SJCRH30 (cell line): ENCODE measurements around the gene DNAJC22. TPM values are rescaled to one million over a fixed set of nuclear protein-coding genes. Genes with fewer than 3 reads are reported as not detected.
"Not testable (repeated sequence)": the region's sequence is repeated elsewhere in the genome, so short reads cannot be mapped to it uniquely, and the experiment has no call there.

ENCODE experiments used
- DNase-seq, 2 experiments: peaks; one replicate each; pipeline ENCODE4 v3.0.0-alpha.2; 2015 to 2020
- H3K27ac ChIP-seq: fragments of 250-450 bp; sonication (Bioruptor Pico); 2 replicates; pipeline ENCODE4 v1.5.1; 2020; ENCODE audit warnings: mild to moderate bottlenecking, moderate library complexity
- H3K27me3 ChIP-seq: fragments of 250-450 bp; sonication (Bioruptor Pico); 2 replicates; pipeline ENCODE4 v1.5.1; 2020; ENCODE audit warnings: mild to moderate bottlenecking, moderate library complexity
- H3K36me3 ChIP-seq: fragments of 250-450 bp; sonication (Bioruptor Pico); 2 replicates; pipeline ENCODE4 v1.5.1; 2020; ENCODE audit warnings: mild to moderate bottlenecking, moderate library complexity
- H3K4me1 ChIP-seq: fragments of 250-450 bp; sonication (Bioruptor Pico); 2 replicates; pipeline ENCODE4 v1.5.1; 2020; ENCODE audit warnings: mild to moderate bottlenecking, moderate library complexity
- H3K4me3 ChIP-seq: fragments of 250-450 bp; sonication (Bioruptor Pico); 2 replicates; pipeline ENCODE4 v1.5.1; 2020; ENCODE audit warnings: mild to moderate bottlenecking, moderate library complexity
- H3K9me3 ChIP-seq: fragments of 250-450 bp; sonication (Bioruptor Pico); replicated peaks from 2 replicates; pipeline ENCODE4 v1.5.1; 2020; ENCODE audit warnings: mild to moderate bottlenecking, moderate library complexity
- total RNA-seq: library from RNA; depleted of rRNA; stranded (reverse); fragments of >200 nt; shearing (Covaris generic); gene quantifications from 2 replicates; pipeline ENCODE4 v1.2.3, GENCODE V29; 2014

Gene DNAJC22
- total RNA-seq, 1 experiment from 2014 or later = 11.9 TPM

DNA sequence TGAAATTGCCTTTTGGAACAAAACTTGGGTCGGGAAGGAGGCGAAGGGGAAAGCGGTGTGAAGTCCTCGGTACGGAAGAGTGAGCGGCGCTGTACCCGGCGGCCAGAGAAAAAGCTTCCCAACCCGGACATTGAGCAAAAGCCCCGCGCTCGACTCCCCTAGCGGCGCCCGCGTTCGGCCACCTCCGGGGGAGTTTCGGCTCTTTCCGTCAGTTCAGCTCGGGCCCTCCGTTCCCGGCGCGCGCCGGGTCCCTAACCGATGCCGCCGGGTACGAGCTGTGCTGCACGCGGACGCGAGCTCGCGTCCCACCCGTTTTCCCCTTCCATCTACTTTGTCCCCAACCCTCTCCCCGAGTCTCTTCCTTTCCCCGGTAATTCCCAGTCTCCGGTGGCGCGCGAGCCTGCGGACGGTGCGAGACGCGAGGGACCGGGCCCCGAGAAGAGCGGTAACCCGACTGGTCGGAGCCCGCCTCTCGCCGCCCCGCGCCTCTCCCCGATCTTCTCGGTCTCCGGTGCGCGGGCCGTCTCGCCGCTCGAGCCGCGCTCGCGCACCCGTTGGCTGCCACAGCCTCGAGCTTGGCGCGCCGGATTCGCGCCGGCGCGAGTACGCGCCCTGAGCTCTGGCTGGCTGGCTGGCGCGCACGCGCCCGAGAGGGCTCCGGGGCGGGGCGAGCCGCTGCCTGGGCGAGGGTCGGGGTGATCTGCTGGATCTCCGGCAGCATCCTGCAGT, 20.1 kb downstream of the DNAJC22 start:
- Histone ChIP-seq H3K27me3 (no peaks in the 10 kb centered on the region), H3K9me3 (no peaks in the 10 kb centered on the region)

DNA sequence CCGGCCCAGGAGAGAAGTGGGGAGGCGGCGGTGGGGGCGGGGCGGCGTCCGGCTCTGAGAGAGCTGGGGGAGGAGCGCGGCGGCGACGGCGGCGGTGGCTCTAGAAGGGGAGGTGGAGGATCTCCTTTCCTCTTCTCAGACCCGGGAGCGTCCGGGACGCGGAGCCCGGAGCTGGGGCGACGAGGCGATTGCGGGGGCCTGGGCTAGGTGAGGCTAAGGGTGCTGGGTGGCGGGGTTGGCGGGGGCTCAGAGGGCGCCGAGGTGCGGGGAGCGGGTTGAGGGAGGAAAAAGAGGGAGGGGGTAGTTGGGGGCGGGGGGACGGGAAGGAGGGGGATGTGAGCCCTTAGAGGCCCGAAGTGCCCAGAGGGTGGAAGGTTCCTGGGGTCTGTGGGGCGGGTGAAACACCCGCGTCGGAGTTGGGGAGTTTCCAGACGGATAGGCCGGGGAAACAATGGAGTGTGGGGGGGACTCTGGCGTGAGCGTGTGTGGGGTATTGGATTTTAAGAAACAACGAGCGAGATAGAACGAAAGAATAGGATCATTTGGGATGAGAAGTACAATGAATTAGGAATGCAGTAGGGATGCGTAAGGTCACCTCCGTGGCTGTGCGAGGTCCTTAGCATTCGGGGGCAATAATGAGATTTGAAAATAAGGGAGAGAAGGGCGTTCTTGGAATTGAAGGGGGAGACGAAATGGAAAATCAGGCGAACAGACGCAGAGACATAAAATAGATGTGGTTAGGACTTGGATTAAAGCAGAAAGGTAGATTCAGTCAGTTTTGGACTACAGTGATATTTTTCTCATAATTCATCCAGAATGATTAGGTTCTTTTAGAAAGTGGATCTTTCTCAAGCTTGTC, 20.9 kb downstream of the DNAJC22 start, which contains the start of gene SPATS2:
Gene SPATS2 (plus strand): TSS at position 82 of the 859 bp plus-strand sequence. CDS start 93,551 bp downstream, outside the sequence.
- H3K27ac ChIP-seq = peak within 1 kb of the TSS; percentile 98
- no peaks in the 10 kb centered on the region for H3K9me3 ChIP-seq
- peaks cover 11% of the 10 kb centered on the region for H3K36me3 ChIP-seq
- H3K4me3 ChIP-seq = peak within 1 kb of the TSS; percentile 90
- H3K27me3 ChIP-seq = no peaks in the 10 kb centered on the region
- peaks cover 23% of the 10 kb centered on the region for H3K4me1 ChIP-seq
- DNase-seq = peak in 1 of 2 experiments; percentile 100

More for the DNA sequence above, 20.1 kb downstream of the DNAJC22 start:
- peak overlapping the region; percentile 90 for H3K4me3 ChIP-seq
- H3K4me1 ChIP-seq = peaks cover 23% of the 10 kb centered on the region
- peaks cover 6% of the 10 kb centered on the region; the same call in 1 of the 2 replicates for H3K36me3 ChIP-seq
- DNase-seq = peak; percentile 93 to 99
- peak overlapping the region; percentile 98 for H3K27ac ChIP-seq

- Histone ChIP-seq H3K36me3 (peaks cover 16% of the 10 kb centered on the region), H3K4me1 (peaks cover 23% of the 10 kb centered on the region), H3K27me3 (no peaks in the 10 kb centered on the region), H3K9me3 (no peaks in the 10 kb centered on the region), H3K4me3 (peak overlapping the region; percentile 90), H3K27ac (peak overlapping the region; percentile 98)
- DNase-seq = no peak
These were observed 21.5 kb downstream of the DNAJC22 start for GRCh38 chr12:49368240-49368600.

DNA sequence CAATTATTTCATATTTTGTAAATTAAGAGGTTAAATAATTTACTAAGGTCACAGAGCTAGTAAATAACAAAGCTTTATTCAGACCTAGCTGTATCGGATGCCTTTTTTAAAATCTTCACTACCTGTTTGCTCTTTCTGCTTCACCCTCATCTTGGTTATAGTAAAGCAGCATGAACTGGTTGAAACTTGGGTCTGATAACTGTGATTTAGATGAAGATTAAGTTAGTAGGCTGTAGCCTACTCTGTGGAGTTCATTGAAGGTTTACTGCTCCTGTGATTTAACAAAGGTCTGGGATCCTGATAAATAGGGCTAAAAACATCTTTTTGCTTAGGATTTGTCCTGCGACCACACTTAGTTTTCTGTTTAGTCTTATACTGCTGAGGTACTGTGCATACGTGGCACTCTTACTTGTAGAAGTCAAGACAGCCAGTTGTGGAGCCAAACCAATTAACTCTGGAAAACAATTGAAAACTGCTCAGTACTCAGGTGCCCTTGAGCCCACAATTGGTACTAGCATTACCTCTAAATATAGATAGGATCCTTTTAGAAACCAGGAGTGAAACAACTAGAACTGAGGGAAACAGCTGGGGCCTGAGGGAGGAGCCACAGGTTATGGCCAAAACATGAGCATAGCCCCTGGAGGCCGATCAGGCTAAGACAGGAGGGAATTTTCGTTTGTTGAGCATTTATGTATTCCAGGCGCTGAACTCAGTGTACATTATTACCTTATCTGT, 22.9 kb downstream of the DNAJC22 start:
- Histone ChIP-seq H3K27me3 (no peaks in the 10 kb centered on the region), H3K4me1 (peaks cover 27% of the 10 kb centered on the region), H3K36me3 (peaks cover 27% of the 10 kb centered on the region), H3K4me3 (no peak overlapping the region), H3K27ac (no peak overlapping the region), H3K9me3 (no peaks in the 10 kb centered on the region)
- DNase-seq = peak; percentile 75 to 85

- Histone ChIP-seq H3K4me3 (no peak overlapping the region), H3K36me3 (peaks cover 27% of the 10 kb centered on the region), H3K4me1 (peaks cover 22% of the 10 kb centered on the region), H3K27ac (no peak overlapping the region), H3K27me3 (no peaks in the 10 kb centered on the region), H3K9me3 (no peaks in the 10 kb centered on the region)
- DNase-seq = no peak
These were observed 23.9 kb downstream of the DNAJC22 start for GRCh38 chr12:49370539-49370938.

DNA sequence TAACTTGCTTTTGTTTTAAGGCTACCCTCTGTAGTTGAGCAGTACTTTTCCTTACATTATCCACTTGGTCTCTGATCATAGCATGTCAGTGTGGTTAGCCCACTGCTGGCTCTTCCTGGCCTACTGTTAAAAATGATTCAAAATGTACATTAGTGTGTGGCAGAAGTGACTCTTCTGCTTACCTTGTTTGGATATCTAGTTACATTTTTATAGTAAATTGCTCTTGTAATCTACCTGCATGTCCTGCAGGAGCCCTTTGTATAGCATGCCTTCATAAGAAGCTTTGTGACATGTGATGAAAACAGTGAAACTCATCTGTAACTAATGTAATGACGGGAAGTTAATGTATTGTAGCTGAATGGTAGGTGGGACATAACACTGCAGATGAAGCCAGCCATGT, 28.7 kb downstream of the DNAJC22 start:
- Histone ChIP-seq H3K9me3 (no peaks in the 10 kb centered on the region), H3K4me1 (peaks cover 5% of the 10 kb centered on the region; the same call in 1 of the 2 replicates)
- no peak for DNase-seq

GRCh38 chr12:49377386-49377785, 30.7 kb downstream of the DNAJC22 start:
- no peaks in the 10 kb centered on the region for H3K27me3 ChIP-seq
- peaks cover 4% of the 10 kb centered on the region; the same call in 1 of the 2 replicates for H3K4me1 ChIP-seq
- no peaks in the 10 kb centered on the region for H3K9me3 ChIP-seq
- DNase-seq = no peak
- H3K4me3 ChIP-seq = no peak overlapping the region
- H3K36me3 ChIP-seq = peaks cover 22% of the 10 kb centered on the region
- H3K27ac ChIP-seq = no peak overlapping the region

More for the DNA sequence above, 28.7 kb downstream of the DNAJC22 start:
- peaks cover 30% of the 10 kb centered on the region for H3K36me3 ChIP-seq
- no peaks in the 10 kb centered on the region for H3K27me3 ChIP-seq
- no peak overlapping the region for H3K4me3 ChIP-seq
- no peak overlapping the region for H3K27ac ChIP-seq

DNA sequence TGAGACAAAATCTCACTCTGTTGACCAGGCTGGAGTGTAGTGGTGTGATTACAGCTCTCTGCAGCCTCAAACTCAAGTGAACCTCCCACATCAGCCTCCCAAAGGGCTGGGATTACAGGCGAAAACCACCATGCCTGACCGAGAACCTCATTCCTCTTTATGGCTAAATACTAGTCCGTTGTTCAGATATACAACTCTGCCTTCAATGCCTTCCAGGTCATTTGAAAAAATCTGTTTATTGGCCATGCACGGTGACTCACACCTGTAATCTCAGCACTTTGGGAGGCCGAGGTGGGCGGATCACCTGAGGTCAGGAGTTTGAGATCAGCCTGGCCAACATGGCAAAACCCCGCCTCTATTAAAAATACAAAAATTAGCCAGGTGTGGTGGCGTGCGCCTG, 33.5 kb downstream of the DNAJC22 start:
- H3K9me3 ChIP-seq, H3K27me3 ChIP-seq, H3K27ac ChIP-seq, H3K4me3 ChIP-seq, DNase-seq, H3K4me1 ChIP-seq: not testable (repeated sequence)
- H3K36me3 ChIP-seq = peaks cover 12% of the 10 kb centered on the region

- no peak for DNase-seq
- Histone ChIP-seq H3K27ac (no peak overlapping the region), H3K36me3 (peaks cover 26% of the 10 kb centered on the region), H3K27me3 (no peaks in the 10 kb centered on the region), H3K4me1 (no peaks in the 10 kb centered on the region), H3K9me3 (0 out of 2 replicates have a peak, but pooled peaks cover 2% of the 10 kb centered on the region), H3K4me3 (no peak overlapping the region)
These were observed 42.1 kb downstream of the DNAJC22 start for GRCh38 chr12:49388682-49389386.

GRCh38 chr12:49389387-49389703, 42.7 kb downstream of the DNAJC22 start:
- H3K36me3 ChIP-seq = peaks cover 25% of the 10 kb centered on the region
- H3K4me1 ChIP-seq = no peaks in the 10 kb centered on the region
- H3K27me3 ChIP-seq = no peaks in the 10 kb centered on the region
- 0 out of 2 replicates have a peak, but pooled peaks cover 2% of the 10 kb centered on the region for H3K9me3 ChIP-seq
- no peak for DNase-seq
- H3K4me3 ChIP-seq = no peak overlapping the region
- no peak overlapping the region for H3K27ac ChIP-seq

- peaks cover 8% of the 10 kb centered on the region for H3K36me3 ChIP-seq
- no peaks in the 10 kb centered on the region for H3K27me3 ChIP-seq
- peak overlapping the region; percentile 23; the same call in 1 of the 2 replicates for H3K27ac ChIP-seq
- peaks cover 47% of the 10 kb centered on the region for H3K4me1 ChIP-seq
- H3K9me3 ChIP-seq = no peaks in the 10 kb centered on the region
- no peak overlapping the region for H3K4me3 ChIP-seq
- no peak for DNase-seq
These were observed 50.3 kb downstream of the DNAJC22 start for GRCh38 chr12:49397000-49397399.

GRCh38 chr12:49400304-49400703, 53.6 kb downstream of the DNAJC22 start:
- no peak overlapping the region for H3K4me3 ChIP-seq
- H3K36me3 ChIP-seq = peaks cover 3% of the 10 kb centered on the region; the same call in 1 of the 2 replicates
- H3K4me1 ChIP-seq = peaks cover 80% of the 10 kb centered on the region
- H3K27me3 ChIP-seq = no peaks in the 10 kb centered on the region
- H3K9me3 ChIP-seq = no peaks in the 10 kb centered on the region
- H3K27ac ChIP-seq = peak overlapping the region; percentile 36
- no peak for DNase-seq
